Suprapubic skin (tissue), 4 donors: ENCODE results near the gene SERPINB6. TPM values are rescaled to one million over a fixed set of nuclear protein-coding genes. Genes with fewer than 3 reads are reported as not detected.

Experiments
- DNase-seq, 2 donors: peaks; one replicate each; pipeline ENCODE4 v3.0.0-alpha.2; 2019; ENCODE audit warnings: low spot score in 2 of 2
- H3K27ac ChIP-seq: fragments of 200-600 bp; sonication (generic); one replicate; pipeline ENCODE4 v1.5.1; 2019
- H3K27me3 ChIP-seq: fragments of 200-600 bp; sonication (generic); one replicate; pipeline ENCODE4 v1.5.1; 2019
- H3K36me3 ChIP-seq: fragments of 200-600 bp; sonication (generic); one replicate; pipeline ENCODE4 v1.5.1; 2019
- H3K4me1 ChIP-seq: fragments of 200-600 bp; sonication (generic); one replicate; pipeline ENCODE4 v1.5.1; 2019
- H3K4me3 ChIP-seq: fragments of 200-600 bp; sonication (generic); one replicate; pipeline ENCODE4 v1.5.1; 2019; ENCODE audit warnings: mild to moderate bottlenecking
- H3K9me3 ChIP-seq: fragments of 200-600 bp; sonication (generic); one replicate; pipeline ENCODE4 v1.5.1; 2019
- EP300 ChIP-seq: sonication (generic); formaldehyde crosslinking; IDR thresholded peaks from one replicate; pipeline ENCODE4 v1.6.1; 2017; ENCODE audit warnings: antibody characterized with exemption
- POLR2A ChIP-seq, 2 donors: fragments of 450-650 bp; IDR thresholded peaks; one replicate each; pipeline ENCODE4 v1.6.1; 2017; ENCODE audit warnings: antibody characterized with exemption in 2 of 2, mild to moderate bottlenecking in 2 of 2, moderate library complexity in 2 of 2
- POLR2AphosphoS5 ChIP-seq, 3 donors: sonication (generic); formaldehyde crosslinking; IDR thresholded peaks; one replicate each; pipeline ENCODE4 v1.6.1; 2017; ENCODE audit warnings: antibody characterized with exemption in 3 of 3
- WGBS: methylation state at CpG from one replicate; pipeline ENCODE4 v1.1.5; 2018; 5-methylcytosine and 5-hydroxymethylcytosine counted together
- total RNA-seq, 4 donors: library from RNA; depleted of rRNA; stranded (reverse); fragments of >200 nt; gene quantifications; one replicate each; pipeline ENCODE4 v1.1.0, GENCODE V29; 2016
- TF ChIP-seq, protein P1 (sequence below), 2 donors: fragments of 200-600 bp in 1 of 2; fragments of 450-650 bp in 1 of 2; sonication (generic) in 1 of 2; IDR thresholded peaks; one replicate each; pipeline ENCODE4 v1.5.1; 2016 to 2019; ENCODE audit warnings: antibody characterized with exemption in 2 of 2, mild to moderate bottlenecking in 1 of 2, moderate library complexity in 1 of 2

SERPINB6 gene
- total RNA-seq, 4 donors from 2014 or later = 26.8 to 53.4 (median 36.8) TPM

GRCh38 chr6:2919886-2920285 is 51.5 kb downstream of the SERPINB6 start:
- 90% methylated on average over 6 of the region's 6 CpGs for WGBS
- Histone ChIP-seq H3K27ac (no peak overlapping the region), H3K36me3 (no peaks in the 10 kb centered on the region), H3K27me3 (no peaks in the 10 kb centered on the region), H3K4me1 (no peaks in the 10 kb centered on the region), H3K9me3 (no peaks in the 10 kb centered on the region), H3K4me3 (no peak overlapping the region)
- TF ChIP-seq POLR2A (IDR thresholded peaks at IDR 0.05) (no peak), EP300 (no peak), POLR2AphosphoS5 (IDR thresholded peaks at IDR 0.05) (no peak)
- TF ChIP-seq, protein P1, sequence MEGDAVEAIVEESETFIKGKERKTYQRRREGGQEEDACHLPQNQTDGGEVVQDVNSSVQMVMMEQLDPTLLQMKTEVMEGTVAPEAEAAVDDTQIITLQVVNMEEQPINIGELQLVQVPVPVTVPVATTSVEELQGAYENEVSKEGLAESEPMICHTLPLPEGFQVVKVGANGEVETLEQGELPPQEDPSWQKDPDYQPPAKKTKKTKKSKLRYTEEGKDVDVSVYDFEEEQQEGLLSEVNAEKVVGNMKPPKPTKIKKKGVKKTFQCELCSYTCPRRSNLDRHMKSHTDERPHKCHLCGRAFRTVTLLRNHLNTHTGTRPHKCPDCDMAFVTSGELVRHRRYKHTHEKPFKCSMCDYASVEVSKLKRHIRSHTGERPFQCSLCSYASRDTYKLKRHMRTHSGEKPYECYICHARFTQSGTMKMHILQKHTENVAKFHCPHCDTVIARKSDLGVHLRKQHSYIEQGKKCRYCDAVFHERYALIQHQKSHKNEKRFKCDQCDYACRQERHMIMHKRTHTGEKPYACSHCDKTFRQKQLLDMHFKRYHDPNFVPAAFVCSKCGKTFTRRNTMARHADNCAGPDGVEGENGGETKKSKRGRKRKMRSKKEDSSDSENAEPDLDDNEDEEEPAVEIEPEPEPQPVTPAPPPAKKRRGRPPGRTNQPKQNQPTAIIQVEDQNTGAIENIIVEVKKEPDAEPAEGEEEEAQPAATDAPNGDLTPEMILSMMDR (IDR thresholded peaks at IDR 0.05) = no peak
- DNase-seq = no peak

DNA sequence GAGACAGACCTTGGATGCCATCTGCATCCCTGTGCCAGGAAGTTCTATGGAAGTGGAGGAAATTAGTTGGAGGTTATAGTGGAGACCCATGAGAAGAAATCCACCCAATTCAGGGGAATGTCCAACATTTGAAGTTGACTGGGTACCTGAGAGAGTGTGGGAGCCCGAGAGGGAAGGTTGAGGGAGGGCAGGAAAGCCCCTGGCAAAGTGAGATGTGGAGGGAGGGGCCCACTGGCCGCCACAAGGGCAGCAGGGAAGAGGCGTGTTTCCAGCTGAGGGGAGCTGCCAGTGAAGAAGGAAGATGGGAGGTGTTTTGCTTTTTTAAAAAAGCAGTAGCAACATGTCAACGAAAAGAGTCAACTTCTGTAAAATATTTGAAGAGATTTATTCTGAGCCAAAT is 52.0 kb downstream of the SERPINB6 start:
- H3K4me1 ChIP-seq = no peaks in the 10 kb centered on the region
- no peaks in the 10 kb centered on the region for H3K36me3 ChIP-seq
- 63% methylated on average over 4 of the region's 4 CpGs for whole genome bisulfite sequencing
- no peaks in the 10 kb centered on the region for H3K9me3 ChIP-seq
- H3K27ac ChIP-seq = no peak overlapping the region
- no peak overlapping the region for H3K4me3 ChIP-seq
- no peak for TF ChIP-seq POLR2A (IDR thresholded peaks at IDR 0.05)
- no peak for TF ChIP-seq POLR2AphosphoS5 (IDR thresholded peaks at IDR 0.05)
- TF ChIP-seq, protein P1 (IDR thresholded peaks at IDR 0.05) = no peak
- TF ChIP-seq EP300 = no peak
- DNase-seq = no peak
- no peaks in the 10 kb centered on the region for H3K27me3 ChIP-seq

- no peaks in the 10 kb centered on the region for H3K36me3 ChIP-seq
- no peaks in the 10 kb centered on the region for H3K9me3 ChIP-seq
- no peak overlapping the region for H3K27ac ChIP-seq
- TF ChIP-seq POLR2AphosphoS5 (IDR thresholded peaks at IDR 0.05) (no peak), EP300 (no peak), POLR2A (IDR thresholded peaks at IDR 0.05) (no peak)
- TF ChIP-seq, protein P1 (IDR thresholded peaks at IDR 0.05) = no peak
- no peaks in the 10 kb centered on the region for H3K4me1 ChIP-seq
- H3K27me3 ChIP-seq = no peaks in the 10 kb centered on the region
- no peak overlapping the region for H3K4me3 ChIP-seq
- no peak for DNase-seq
- whole genome bisulfite sequencing = 70% methylated on average over 4 of the region's 4 CpGs
Observed at GRCh38 chr6:2918936-2919335, 52.4 kb downstream of the SERPINB6 start.

DNA sequence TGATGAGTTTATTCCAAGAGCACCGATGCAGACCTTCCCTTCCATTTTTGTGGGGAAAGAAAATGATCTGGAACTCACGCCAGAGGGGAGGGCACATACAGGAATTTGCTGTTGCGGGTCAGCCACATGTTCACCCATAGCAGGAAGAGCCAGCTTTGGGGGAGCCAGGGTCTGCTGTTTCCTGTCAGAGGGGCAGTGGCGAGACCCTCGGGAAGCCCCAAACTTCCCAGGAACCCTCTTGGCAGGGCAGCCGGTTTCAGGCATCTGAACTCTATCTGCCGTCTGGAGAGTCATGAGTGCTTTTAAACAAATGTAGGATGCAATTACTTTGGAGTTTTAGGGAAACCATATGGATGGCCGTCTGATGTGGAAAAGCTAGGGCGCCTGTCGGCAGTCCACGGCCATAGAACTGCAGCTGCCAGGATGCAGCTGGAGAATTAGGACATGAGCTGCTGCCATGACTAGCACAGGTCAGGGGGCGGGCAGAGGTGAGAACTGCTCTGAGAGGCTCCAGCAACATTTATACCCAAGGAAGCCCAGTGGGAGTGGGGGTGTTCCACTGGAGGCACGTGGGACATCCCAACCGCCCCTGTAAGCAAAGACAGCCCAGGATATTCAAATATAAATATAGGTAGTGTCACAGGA is 53.4 kb downstream of the SERPINB6 start:
- Histone ChIP-seq H3K27ac (no peak overlapping the region), H3K36me3 (no peaks in the 10 kb centered on the region), H3K4me1 (no peaks in the 10 kb centered on the region), H3K9me3 (no peaks in the 10 kb centered on the region), H3K27me3 (no peaks in the 10 kb centered on the region), H3K4me3 (no peak overlapping the region)
- no peak for DNase-seq
- no peak for TF ChIP-seq POLR2AphosphoS5 (IDR thresholded peaks at IDR 0.05)
- TF ChIP-seq, protein P1 (IDR thresholded peaks at IDR 0.05) = no peak
- no peak for TF ChIP-seq EP300
- no peak for TF ChIP-seq POLR2A (IDR thresholded peaks at IDR 0.05)
- WGBS = 71% methylated on average over 14 of the region's 14 CpGs

DNA sequence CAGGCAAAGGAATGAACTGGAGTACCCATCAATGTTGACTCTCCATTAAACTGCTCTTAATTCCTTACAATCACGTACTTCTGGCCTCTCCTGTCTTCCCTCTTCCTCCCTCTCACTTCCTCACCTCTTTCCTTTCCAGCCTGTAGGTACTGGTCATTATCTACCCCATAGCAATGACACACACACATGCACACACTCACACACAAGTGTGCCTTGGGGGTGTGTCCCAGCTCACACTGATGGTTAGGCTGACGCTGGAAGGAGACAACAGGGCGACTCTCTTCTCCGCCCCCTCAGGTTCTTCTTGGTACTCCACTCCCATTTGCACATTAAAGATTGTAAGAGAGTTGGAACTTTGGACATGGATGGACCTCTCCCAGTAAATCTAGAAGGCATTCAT is 54.3 kb downstream of the SERPINB6 start:
- no peak for DNase-seq
- TF ChIP-seq POLR2AphosphoS5 (IDR thresholded peaks at IDR 0.05) = no peak
- TF ChIP-seq, protein P1 (IDR thresholded peaks at IDR 0.05) = no peak
- no peak for TF ChIP-seq POLR2A (IDR thresholded peaks at IDR 0.05)
- no peak for TF ChIP-seq EP300

More for the DNA sequence above, 54.3 kb downstream of the SERPINB6 start:
- no peak overlapping the region for H3K4me3 ChIP-seq
- H3K27ac ChIP-seq = no peak overlapping the region
- H3K36me3 ChIP-seq = no peaks in the 10 kb centered on the region
- H3K27me3 ChIP-seq = no peaks in the 10 kb centered on the region
- H3K9me3 ChIP-seq = no peaks in the 10 kb centered on the region
- no peaks in the 10 kb centered on the region for H3K4me1 ChIP-seq
- WGBS = 83% methylated on average over 4 of the region's 4 CpGs
